ENCODE data around the gene TUBGCP3.

- no peak for TF ChIP-seq POLR2A (IDR thresholded peaks at IDR 0.05)
- no peak for TF ChIP-seq CTCF (IDR thresholded peaks at IDR 0.05)
- no peak for TF ChIP-seq EP300 (IDR thresholded peaks at IDR 0.05)
Measured at GRCh38 chr13:112442483-112443090, 145.4 kb downstream of the TUBGCP3 start.

Measured in tibial nerve (tissue), 4 donors.